H1 (cell line): ENCODE data around the gene SSRP1. TPM values are rescaled to one million over a fixed set of nuclear protein-coding genes. Genes with fewer than 3 reads are reported as not detected.

Experiments used
- CTCF ChIA-PET: fragments of 300-600 bp; sonication (Branson Sonifier 250); formaldehyde crosslinking; loops from one replicate; lab custom pipeline; 2021; ENCODE audit not compliant: partially characterized antibody; lab: Charles Lee
- POLR2A ChIA-PET: fragments of 300-600 bp; sonication (Branson Sonifier 250); formaldehyde crosslinking; loops from one replicate; lab custom pipeline; 2021; ENCODE audit warnings: inconsistent platforms; ENCODE audit not compliant: partially characterized antibody; lab: Charles Lee
- DNase-seq, 2 experiments: peaks; one replicate each; pipeline versions ENCODE4 v3.0.0 to v3.0.0-alpha.2; 2010 to 2022; ENCODE audit warnings: low spot score in 2 of 2, low read depth in 1 of 2, mixed read lengths in 1 of 2
- FAIRE-seq: peaks from 2 replicates; lab custom pipeline; 2011; peaks lifted over from hg19 to GRCh38; lab: Jason Lieb, UNC
- H2AFZ ChIP-seq: 2 replicates; pipeline ENCODE4 v1.8.1; 2012; ENCODE audit warnings: low read length, inconsistent platforms
- H2AK5ac ChIP-seq: 2 replicates; pipeline ENCODE4 v1.6.1; 2013; ENCODE audit warnings: low read depth, low read length
- H2BK120ac ChIP-seq: replicated peaks from 2 replicates; pipeline ENCODE3; 2013; ENCODE audit warnings: low read depth, low read length, inconsistent platforms
- H2BK12ac ChIP-seq: 2 replicates; pipeline ENCODE4 v1.6.1; 2013; ENCODE audit warnings: low read depth, low read length
- H2BK15ac ChIP-seq: 2 replicates; pipeline ENCODE4 v1.6.1; 2013; ENCODE audit warnings: low read length
- H2BK20ac ChIP-seq: 2 replicates; pipeline ENCODE4 v1.6.1; 2013; ENCODE audit warnings: low read length
- H2BK5ac ChIP-seq: 2 replicates; pipeline ENCODE4 v1.6.1; 2013; ENCODE audit warnings: low read depth, low read length
- H3K14ac ChIP-seq: 2 replicates; pipeline ENCODE4 v1.6.1; 2013; ENCODE audit warnings: inconsistent platforms; ENCODE audit not compliant: insufficient read length
- H3K18ac ChIP-seq: 2 replicates; pipeline ENCODE4 v1.6.1; 2013; ENCODE audit warnings: low read length; ENCODE audit errors: extremely low read depth
- H3K23ac ChIP-seq: 2 replicates; pipeline ENCODE4 v1.6.1; 2013; ENCODE audit warnings: inconsistent platforms; ENCODE audit not compliant: insufficient read length
- H3K23me2 ChIP-seq: 2 replicates; pipeline ENCODE4 v1.6.1; 2013; ENCODE audit warnings: low read depth, low read length
- H3K27ac ChIP-seq: 2 replicates; pipeline ENCODE4 v1.6.1; 2011; ENCODE audit warnings: low read depth, low read length, inconsistent platforms
- H3K27me3 ChIP-seq, 4 experiments: replicated peaks in 1 of 4; 1 replicate in 1 of 4; 2 replicates in 3 of 4; pipeline versions ENCODE4 v1.6.1 to v1.8.1; 2011 to 2013; ENCODE audit warnings: low read length in 3 of 4, mild to moderate bottlenecking in 3 of 4, inconsistent platforms in 2 of 4, mixed read lengths in 2 of 4, moderate library complexity in 1 of 4; ENCODE audit not compliant: control insufficient read depth in 3 of 4, insufficient read depth in 3 of 4; ENCODE audit errors: extremely low read depth in 1 of 4
- H3K36me3 ChIP-seq, 4 experiments: 2 replicates each; pipeline versions ENCODE4 v1.6.1 to v1.8.1; 2011 to 2013; ENCODE audit warnings: mild to moderate bottlenecking in 4 of 4, low read length in 3 of 4, moderate library complexity in 2 of 4, control low read depth in 1 of 4, inconsistent platforms in 1 of 4; ENCODE audit not compliant: insufficient read depth in 4 of 4, control insufficient read depth in 2 of 4
- H3K4ac ChIP-seq: replicated peaks from 2 replicates; pipeline ENCODE3; 2013; ENCODE audit warnings: low read length, low read depth, mixed read lengths, inconsistent platforms; ENCODE audit not compliant: insufficient read length
- H3K4me1 ChIP-seq, 4 experiments: replicated peaks in 1 of 4; 1 replicate in 1 of 4; 2 replicates in 3 of 4; pipeline versions ENCODE4 v1.6.1 to v1.8.1; 2011 to 2013; ENCODE audit warnings: low read length in 3 of 4, inconsistent platforms in 2 of 4, mixed read lengths in 1 of 4; ENCODE audit not compliant: insufficient read depth in 4 of 4, control insufficient read depth in 3 of 4
- H3K4me2 ChIP-seq, 2 experiments: 2 replicates each; pipeline versions ENCODE4 v1.6.1 to v1.8.1; 2011 to 2013; ENCODE audit warnings: low read depth in 2 of 2, low read length in 2 of 2, control low read depth in 1 of 2, inconsistent platforms in 1 of 2, mild to moderate bottlenecking in 1 of 2; ENCODE audit not compliant: insufficient read depth in 1 of 2
- H3K4me3 ChIP-seq, 4 experiments: fragments of 200-600, 300-600 bp in 1 of 4; sonication (generic), shearing (Covaris generic), sonication (Bioruptor Twin) in 1 of 4; 2 replicates each; pipeline versions ENCODE4 v1.5.1 to v1.8.1; 2011 to 2016; ENCODE audit warnings: low read length in 4 of 4, low read depth in 3 of 4, control low read depth in 2 of 4, inconsistent platforms in 2 of 4, mild to moderate bottlenecking in 2 of 4, mixed read lengths in 1 of 4, moderate library complexity in 1 of 4; ENCODE audit not compliant: insufficient read depth in 2 of 4; ENCODE audit errors: extremely low read depth in 1 of 4
- H3K56ac ChIP-seq: replicated peaks from 2 replicates; pipeline ENCODE3; 2013; ENCODE audit warnings: low read depth, mild to moderate bottlenecking, mixed read lengths, low read length, inconsistent platforms; ENCODE audit not compliant: insufficient read length
- H3K79me1 ChIP-seq: 2 replicates; pipeline ENCODE4 v1.6.1; 2013; ENCODE audit warnings: low read depth, low read length, control low read depth
- H3K79me2 ChIP-seq, 2 experiments: 2 replicates each; pipeline versions ENCODE4 v1.6.1 to v1.8.1; 2012 to 2013; ENCODE audit warnings: low read length in 2 of 2, mild to moderate bottlenecking in 2 of 2, inconsistent platforms in 1 of 2; ENCODE audit not compliant: insufficient read depth in 2 of 2, control insufficient read depth in 1 of 2
- H3K9ac ChIP-seq, 4 experiments: replicated peaks in 1 of 4; 1 replicate in 1 of 4; 2 replicates in 3 of 4; pipeline versions ENCODE4 v1.6.1 to v1.8.1; 2011 to 2013; ENCODE audit warnings: low read depth in 3 of 4, low read length in 3 of 4, control low read depth in 2 of 4, mild to moderate bottlenecking in 2 of 4, moderate library complexity in 2 of 4, inconsistent platforms in 1 of 4; ENCODE audit errors: extremely low read depth in 1 of 4
- H3K9me3 ChIP-seq, 2 experiments: 2 replicates each; pipeline versions ENCODE4 v1.6.1 to v1.8.1; 2012 to 2013; ENCODE audit warnings: mild to moderate bottlenecking in 2 of 2, moderate library complexity in 2 of 2, control low read depth in 1 of 2, inconsistent platforms in 1 of 2, low read depth in 1 of 2, low read length in 1 of 2, mixed read lengths in 1 of 2; ENCODE audit not compliant: insufficient read depth in 2 of 2
- H4K20me1 ChIP-seq, 2 experiments: replicated peaks in 1 of 2; 2 replicates each; pipeline versions ENCODE3 to v1.8.1; 2011 to 2013; ENCODE audit warnings: inconsistent platforms in 2 of 2, low read length in 2 of 2, mild to moderate bottlenecking in 1 of 2; ENCODE audit not compliant: insufficient read depth in 2 of 2, control insufficient read depth in 1 of 2
- H4K5ac ChIP-seq: 2 replicates; pipeline ENCODE4 v1.6.1; 2013; ENCODE audit warnings: low read length, low read depth, mixed read lengths, inconsistent platforms; ENCODE audit not compliant: insufficient read length
- H4K8ac ChIP-seq: 2 replicates; pipeline ENCODE4 v1.8.0; 2013; ENCODE audit warnings: mild to moderate bottlenecking, moderate library complexity, low read length, inconsistent platforms; ENCODE audit not compliant: insufficient read depth; ENCODE audit errors: extremely low read depth
- H4K91ac ChIP-seq: replicated peaks from 2 replicates; pipeline ENCODE3; 2013; ENCODE audit warnings: low read length, mixed read lengths, inconsistent platforms; ENCODE audit not compliant: insufficient read length
- GABPA ChIP-seq: IDR thresholded peaks from 2 replicates; pipeline ENCODE4 v1.6.1; 2011; ENCODE audit warnings: mild to moderate bottlenecking, low read length, moderate library complexity, borderline replicate concordance; ENCODE audit not compliant: insufficient read depth
- JUND ChIP-seq: IDR thresholded peaks from 2 replicates; pipeline ENCODE4 v1.6.1; 2011; ENCODE audit warnings: mild to moderate bottlenecking, improper control_type of control experiment, low read length
- NRF1 ChIP-seq: IDR thresholded peaks from 2 replicates; pipeline ENCODE4 v1.6.1; 2011; ENCODE audit warnings: mild to moderate bottlenecking, low read depth, low read length, improper control_type of control experiment
- WGBS, 2 experiments: shearing (Covaris generic) in 1 of 2; methylation state at CpG; one replicate each; pipeline versions ENCODE4 v1.1.6 to v1.1.7; 2013 to 2015; ENCODE audit warnings: low lambda C conversion rate in 2 of 2, mixed read lengths in 2 of 2, inconsistent platforms in 1 of 2, low coverage in 1 of 2, missing lambda C conversion rate in 1 of 2; ENCODE audit not compliant: insufficient replicate concordance in 2 of 2, insufficient coverage in 1 of 2, insufficient read length in 1 of 2; ENCODE audit errors: extremely low coverage in 1 of 2, missing lambda C conversion rate in 1 of 2; 5-methylcytosine and 5-hydroxymethylcytosine counted together
- polyA plus RNA-seq, 7 experiments: library from polyadenylated mRNA; depleted of rRNA in 3 of 7; stranded (reverse) in 5 of 7; unstranded in 2 of 7; fragments of >200 nt in 5 of 7; fragments of 200-250 nt in 2 of 7; gene quantifications; 1 replicate in 5 of 7; 2 replicates in 1 of 7; 4 replicates in 1 of 7; pipeline versions ENCODE4 v1.2.1 to v1.2.3, GENCODE V29; 2011 to 2013; ENCODE audit warnings: missing spikeins in 2 of 7, mixed read lengths in 2 of 7
- total RNA-seq: library from RNA; stranded (reverse); fragmentation: NEBNext Ultra II Directional; extraction: Animal tissue kit (Norgen Biotek cat#: 25700); gene quantifications from 2 replicates; pipeline ENCODE4 v1.2.1, GENCODE V29; 2021

SSRP1 gene
- total and polyA plus RNA-seq, 2 of the 8 experiments (the other 6 are each of a cell fraction or from before 2014, with no cell fraction given), result 259 to 281 TPM

DNA sequence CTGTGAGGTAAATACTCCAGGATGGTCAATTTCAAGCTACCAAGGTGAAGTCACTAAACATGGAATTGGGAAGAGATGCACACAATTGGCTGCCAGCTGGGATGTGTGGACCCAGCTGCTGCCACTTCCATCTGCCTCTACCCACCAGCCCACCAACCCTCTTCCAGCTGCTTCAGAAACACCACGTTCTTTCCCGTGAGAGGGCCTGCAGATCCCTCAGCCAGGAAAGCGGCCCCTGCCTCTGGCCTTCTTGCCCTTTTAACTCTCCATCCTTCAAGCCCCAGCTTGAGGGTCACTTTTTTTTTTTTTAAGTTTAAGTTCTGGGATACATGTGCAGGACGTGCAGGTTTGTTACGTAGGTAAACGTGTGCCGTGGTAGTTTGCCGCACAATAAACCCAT is 25.3 kb upstream of the SSRP1 start:
- Histone ChIP-seq H2AK5ac (no peak overlapping the region), H4K5ac (no peak overlapping the region), H3K18ac (no peak overlapping the region), H3K23ac (no peak overlapping the region), H3K4me2 (no peak overlapping the region), H3K27me3 (no peaks in the 10 kb centered on the region; a peak in 1 of 7 replicates), H3K4ac (no peak overlapping the region), H2BK12ac (no peak overlapping the region), H2BK5ac (no peak overlapping the region), H3K4me1 (peaks cover 7 to 19% (median 11%) of the 10 kb centered on the region in 4 experiments), H2BK20ac (no peak overlapping the region), H3K36me3 (no peaks in the 10 kb centered on the region), H3K27ac (no peak overlapping the region), H2BK120ac (no peak overlapping the region), H3K9ac (no peak overlapping the region), H4K8ac (no peak overlapping the region), H2BK15ac (no peak overlapping the region), H2AFZ (no peak overlapping the region), H3K56ac (no peak overlapping the region), H3K23me2 (no peaks in the 10 kb centered on the region), H3K9me3 (no peaks in the 10 kb centered on the region), H3K4me3 (no peak overlapping the region), H3K79me2 (no peaks in the 10 kb centered on the region), H3K14ac (no peak overlapping the region), H4K91ac (no peak overlapping the region), H4K20me1 (no peaks in the 10 kb centered on the region), H3K79me1 (no peaks in the 10 kb centered on the region)
- POLR2A ChIA-PET, result interaction anchor here (2.9 kb wide), 1 partner anchor 35 kb away, joined by 10 read pairs; the partner anchor contains the start of gene TNKS1BP1
- FAIRE-seq (no peak), DNase-seq (no peak)
- CTCF ChIA-PET, result interaction anchor here (0.6 to 4.9 kb wide), 8 partner anchors 10 to 131 kb away, joined by 3 to 24 read pairs (median 4); no protein-coding TSS in a partner anchor
- WGBS, 2 experiments, result 86% methylated on average over 8 of the region's 8 CpGs; no CpG with 5 or more reads in 1 of the 2 experiments
- no peak for TF ChIP-seq JUND
- no peak for TF ChIP-seq GABPA
- no peak for TF ChIP-seq NRF1
